Panc1 (cell line): ENCODE results near the gene PLB1. TPM values are rescaled to one million over a fixed set of nuclear protein-coding genes. Genes with fewer than 3 reads are reported as not detected.

ENCODE experiments used
- ATAC-seq: fragments of 200-7000 bp; cut with Tn5 transposase; 2 replicates; pipeline ENCODE4 v1.9.1; 2020; ENCODE audit warnings: mild to moderate bottlenecking, moderate library complexity
- BruUV-seq: library from RNA; stranded (reverse); fragments of 400-500 nt; replicated peaks from 2 replicates; lab custom pipeline; 2021; lab: Mats Ljungman, UMichigan
- CTCF ChIA-PET: fragments of 300-600 bp; sonication (Branson Sonifier 250); formaldehyde crosslinking; loops from one replicate; lab custom pipeline; 2022; ENCODE audit warnings: antibody characterized with exemption; lab: Charles Lee
- POLR2A ChIA-PET: fragments of 300-600 bp; sonication (Branson Sonifier 250); formaldehyde crosslinking; loops from one replicate; lab custom pipeline; 2022; ENCODE audit warnings: antibody characterized with exemption; lab: Charles Lee
- DNase-seq: peaks from one replicate; pipeline ENCODE4 v3.0.0-alpha.2; 2010; ENCODE audit warnings: low read depth, low spot score
- H3K27ac ChIP-seq: 2 replicates; pipeline ENCODE4 v1.5.1; 2011; ENCODE audit warnings: mild to moderate bottlenecking, low read length, inconsistent platforms
- H3K27me3 ChIP-seq: fragments of 200-500 bp; sonication (Bioruptor generic); 2 replicates; pipeline ENCODE4 v1.6.0; 2014; ENCODE audit warnings: low read length, inconsistent platforms; ENCODE audit not compliant: control insufficient read depth, insufficient read depth
- H3K36me3 ChIP-seq: fragments of 200-500 bp; sonication (Bioruptor generic); 2 replicates; pipeline ENCODE4 v1.5.1; 2014; ENCODE audit warnings: inconsistent platforms, mild to moderate bottlenecking, low read length, moderate library complexity; ENCODE audit not compliant: control insufficient read depth, insufficient read depth
- H3K4me1 ChIP-seq: 2 replicates; pipeline ENCODE4 v1.5.1; 2011; ENCODE audit warnings: inconsistent platforms, mild to moderate bottlenecking, low read length, moderate library complexity; ENCODE audit not compliant: control insufficient read depth, insufficient read depth
- H3K4me3 ChIP-seq, 2 experiments: 2 replicates each; pipeline ENCODE4 v1.5.1; 2011 to 2012; ENCODE audit warnings: low read depth in 2 of 2, low read length in 2 of 2, mild to moderate bottlenecking in 2 of 2, inconsistent platforms in 1 of 2, moderate library complexity in 1 of 2
- H3K9me3 ChIP-seq: fragments of 200-500 bp; sonication (Bioruptor generic); 2 replicates; pipeline ENCODE4 v1.5.1; 2014; ENCODE audit warnings: low read depth, mild to moderate bottlenecking, inconsistent platforms, low read length, moderate library complexity; ENCODE audit not compliant: control insufficient read depth, insufficient read depth
- POLR2AphosphoS5 ChIP-seq: IDR thresholded peaks from 2 replicates; pipeline ENCODE4 v1.6.1; 2012; ENCODE audit warnings: mild to moderate bottlenecking, low read depth, low read length, moderate library complexity
- SIN3A ChIP-seq: IDR thresholded peaks from 2 replicates; pipeline ENCODE4 v1.6.1; 2012; ENCODE audit warnings: low read depth, mild to moderate bottlenecking, low read length, moderate library complexity, borderline replicate concordance; ENCODE audit not compliant: insufficient read depth
- TCF7L2 ChIP-seq: IDR thresholded peaks from 2 replicates; pipeline ENCODE4 v1.6.1; 2011; ENCODE audit warnings: mild to moderate bottlenecking, low read depth, low read length, inconsistent platforms
- in situ Hi-C: cut with HindIII; loops from 2 replicates; pipeline ENCODE4 v1.10.0; 2016; ENCODE audit warnings: low sequenced_read_pairs, low pct_unique_long_range_greater_than_20kb
- intact Hi-C: fragments of 100-400 bp; cut with micrococcal nuclease; formaldehyde crosslinking; loops from one replicate; pipeline ENCODE4 v1.10.0; 2022; ENCODE audit not compliant: unreplicated experiment
- total RNA-seq: library from RNA; stranded (reverse); gene quantifications from one replicate; pipeline ENCODE4 v1.2.1, GENCODE V29; 2021; ENCODE audit not compliant: unreplicated experiment
- TF ChIP-seq, protein P1 (sequence below), 2 experiments: IDR thresholded peaks; 2 replicates each; pipeline ENCODE4 v1.6.1; 2011 to 2012; ENCODE audit warnings: low read depth in 2 of 2, control low read depth in 1 of 2, low read length in 1 of 2, mild to moderate bottlenecking in 1 of 2, moderate library complexity in 1 of 2; ENCODE audit not compliant: insufficient read depth in 1 of 2
- TF ChIP-seq, protein P2 (sequence below): fragments of 450-650 bp; IDR thresholded peaks from 2 replicates; pipeline ENCODE4 v1.5.1; 2017; ENCODE audit warnings: mild to moderate bottlenecking

PLB1 gene
- total RNA-seq, 1 experiment from 2014 or later = 0.80 TPM

DNA sequence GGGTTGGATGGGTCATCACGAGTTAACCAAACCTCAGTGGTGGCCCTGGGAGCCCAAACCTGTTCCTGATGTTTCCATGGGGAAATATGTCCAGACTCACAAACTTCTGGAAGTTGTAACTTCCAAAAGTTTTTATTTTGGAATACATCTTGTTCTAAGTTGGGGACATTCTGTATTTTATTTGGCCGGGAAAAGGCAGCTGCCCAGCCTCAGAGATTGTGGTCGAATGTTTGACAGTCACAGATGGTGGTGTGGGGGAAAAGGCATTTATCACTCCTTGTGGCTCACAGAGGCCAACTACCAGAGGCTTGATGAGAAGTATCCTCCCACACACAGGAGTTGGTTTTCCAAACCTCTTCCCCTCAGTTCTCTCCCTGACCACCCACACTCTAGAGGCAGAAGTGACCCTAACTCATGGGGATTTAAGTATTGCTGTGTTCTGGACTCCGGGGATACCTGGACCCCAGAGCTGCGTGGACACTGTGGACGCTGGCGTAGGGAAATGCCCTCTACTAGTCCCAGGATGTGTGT is 131.1 kb downstream of the PLB1 start:
- Histone ChIP-seq H3K4me1 (no peaks in the 10 kb centered on the region), H3K36me3 (no peaks in the 10 kb centered on the region), H3K4me3 (no peak overlapping the region), H3K27ac (no peak overlapping the region), H3K27me3 (no peaks in the 10 kb centered on the region), H3K9me3 (no peaks in the 10 kb centered on the region)
- ATAC-seq (no peak), DNase-seq (no peak)
- ChIA-PET POLR2A (no interaction called here), CTCF (no interaction called here)
- intact Hi-C loops = no loop called here
- in situ Hi-C loops = no loop called here
- TF ChIP-seq, protein P1, sequence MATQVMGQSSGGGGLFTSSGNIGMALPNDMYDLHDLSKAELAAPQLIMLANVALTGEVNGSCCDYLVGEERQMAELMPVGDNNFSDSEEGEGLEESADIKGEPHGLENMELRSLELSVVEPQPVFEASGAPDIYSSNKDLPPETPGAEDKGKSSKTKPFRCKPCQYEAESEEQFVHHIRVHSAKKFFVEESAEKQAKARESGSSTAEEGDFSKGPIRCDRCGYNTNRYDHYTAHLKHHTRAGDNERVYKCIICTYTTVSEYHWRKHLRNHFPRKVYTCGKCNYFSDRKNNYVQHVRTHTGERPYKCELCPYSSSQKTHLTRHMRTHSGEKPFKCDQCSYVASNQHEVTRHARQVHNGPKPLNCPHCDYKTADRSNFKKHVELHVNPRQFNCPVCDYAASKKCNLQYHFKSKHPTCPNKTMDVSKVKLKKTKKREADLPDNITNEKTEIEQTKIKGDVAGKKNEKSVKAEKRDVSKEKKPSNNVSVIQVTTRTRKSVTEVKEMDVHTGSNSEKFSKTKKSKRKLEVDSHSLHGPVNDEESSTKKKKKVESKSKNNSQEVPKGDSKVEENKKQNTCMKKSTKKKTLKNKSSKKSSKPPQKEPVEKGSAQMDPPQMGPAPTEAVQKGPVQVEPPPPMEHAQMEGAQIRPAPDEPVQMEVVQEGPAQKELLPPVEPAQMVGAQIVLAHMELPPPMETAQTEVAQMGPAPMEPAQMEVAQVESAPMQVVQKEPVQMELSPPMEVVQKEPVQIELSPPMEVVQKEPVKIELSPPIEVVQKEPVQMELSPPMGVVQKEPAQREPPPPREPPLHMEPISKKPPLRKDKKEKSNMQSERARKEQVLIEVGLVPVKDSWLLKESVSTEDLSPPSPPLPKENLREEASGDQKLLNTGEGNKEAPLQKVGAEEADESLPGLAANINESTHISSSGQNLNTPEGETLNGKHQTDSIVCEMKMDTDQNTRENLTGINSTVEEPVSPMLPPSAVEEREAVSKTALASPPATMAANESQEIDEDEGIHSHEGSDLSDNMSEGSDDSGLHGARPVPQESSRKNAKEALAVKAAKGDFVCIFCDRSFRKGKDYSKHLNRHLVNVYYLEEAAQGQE (IDR thresholded peaks at IDR 0.05; ENCODE audit: insufficient read depth in 1 of 2, low read depth in 2 of 2, low read length in 1 of 2) = no peak
- TF ChIP-seq POLR2AphosphoS5 = no peak
- TF ChIP-seq TCF7L2 = no peak
- TF ChIP-seq, protein P2, sequence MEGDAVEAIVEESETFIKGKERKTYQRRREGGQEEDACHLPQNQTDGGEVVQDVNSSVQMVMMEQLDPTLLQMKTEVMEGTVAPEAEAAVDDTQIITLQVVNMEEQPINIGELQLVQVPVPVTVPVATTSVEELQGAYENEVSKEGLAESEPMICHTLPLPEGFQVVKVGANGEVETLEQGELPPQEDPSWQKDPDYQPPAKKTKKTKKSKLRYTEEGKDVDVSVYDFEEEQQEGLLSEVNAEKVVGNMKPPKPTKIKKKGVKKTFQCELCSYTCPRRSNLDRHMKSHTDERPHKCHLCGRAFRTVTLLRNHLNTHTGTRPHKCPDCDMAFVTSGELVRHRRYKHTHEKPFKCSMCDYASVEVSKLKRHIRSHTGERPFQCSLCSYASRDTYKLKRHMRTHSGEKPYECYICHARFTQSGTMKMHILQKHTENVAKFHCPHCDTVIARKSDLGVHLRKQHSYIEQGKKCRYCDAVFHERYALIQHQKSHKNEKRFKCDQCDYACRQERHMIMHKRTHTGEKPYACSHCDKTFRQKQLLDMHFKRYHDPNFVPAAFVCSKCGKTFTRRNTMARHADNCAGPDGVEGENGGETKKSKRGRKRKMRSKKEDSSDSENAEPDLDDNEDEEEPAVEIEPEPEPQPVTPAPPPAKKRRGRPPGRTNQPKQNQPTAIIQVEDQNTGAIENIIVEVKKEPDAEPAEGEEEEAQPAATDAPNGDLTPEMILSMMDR = no peak
- TF ChIP-seq SIN3A = no peak
- no TSS peak for BruUV-seq

DNA sequence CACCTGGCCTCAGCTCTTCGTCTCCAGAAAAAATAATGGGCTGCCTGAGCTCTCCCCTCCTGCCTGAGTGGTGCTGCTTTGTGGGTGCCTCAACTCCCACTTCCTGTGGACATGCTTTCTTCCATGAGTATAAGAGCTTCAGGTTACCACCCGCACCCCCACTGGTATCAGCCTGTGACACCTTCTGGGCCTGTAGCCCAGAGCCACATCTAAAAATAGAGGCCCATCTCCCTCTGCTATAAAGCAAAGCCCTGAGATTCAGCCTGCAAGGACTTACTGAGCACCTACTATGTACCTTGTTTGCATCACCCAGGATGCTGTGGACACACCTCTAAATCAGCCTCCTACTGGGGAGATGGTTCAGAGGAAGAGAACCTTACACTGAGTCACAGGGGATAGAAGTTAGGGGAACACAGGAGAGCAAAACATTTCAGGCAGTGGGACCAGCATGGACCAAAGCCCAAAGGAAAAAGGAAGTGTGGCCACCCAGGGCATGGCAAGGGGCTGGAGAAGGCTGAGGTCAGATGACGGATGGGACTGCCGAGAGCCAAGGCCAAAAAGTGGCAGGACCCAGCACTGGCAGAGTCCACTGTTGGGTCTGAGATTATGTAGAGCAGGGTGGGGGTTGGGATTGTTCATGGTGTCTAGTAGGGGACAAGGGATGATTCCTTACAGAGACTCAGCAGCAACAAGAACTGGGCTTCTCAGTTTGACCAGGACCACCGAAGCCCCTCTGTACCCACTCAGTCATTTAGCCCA is 132.0 kb downstream of the PLB1 start:
- ATAC-seq = no peak

More for the DNA sequence above, 132.0 kb downstream of the PLB1 start:
- Histone ChIP-seq H3K27ac (no peak overlapping the region), H3K27me3 (no peaks in the 10 kb centered on the region), H3K4me1 (no peaks in the 10 kb centered on the region), H3K4me3 (no peak overlapping the region), H3K36me3 (no peaks in the 10 kb centered on the region), H3K9me3 (no peaks in the 10 kb centered on the region)
- in situ Hi-C loops = no loop called here
- BruUV-seq = no TSS peak
- no peak for DNase-seq
- TF ChIP-seq SIN3A (no peak), POLR2AphosphoS5 (no peak), TCF7L2 (no peak)
- TF ChIP-seq, protein P1 (IDR thresholded peaks at IDR 0.05; ENCODE audit: insufficient read depth in 1 of 2, low read depth in 2 of 2, low read length in 1 of 2) = no peak
- TF ChIP-seq, protein P2 = no peak
- ChIA-PET CTCF (no interaction called here), POLR2A (no interaction called here)
- intact Hi-C loops = no loop called here
